ENCODE data around the gene CCSER2. TPM values are rescaled to one million over a fixed set of nuclear protein-coding genes. Genes with fewer than 3 reads are reported as not detected.

CCSER2 gene
- polyA plus RNA-seq, 1 donor (not counting 4 experiments of a cell fraction or from before 2014, with no cell fraction given): 26.7 TPM

GRCh38 chr10:84460520-84460919, 132.1 kb downstream of the CCSER2 start:
- dilution Hi-C loops (cut with MboI; ENCODE audit: extremely low pct_ligation_motif_present, low sequenced_read_pairs): no loop called here
- H3K9me3 ChIP-seq (ENCODE audit: control insufficient read depth, low read depth, low read length): no peaks in the 10 kb centered on the region

GRCh38 chr10:84469470-84469869, 141.1 kb downstream of the CCSER2 start:
- no peak overlapping the region for H2AFZ ChIP-seq (ENCODE audit: control insufficient read depth, low read length)
- H3K36me3 ChIP-seq (ENCODE audit: control insufficient read depth in 2 of 2, extremely low read depth in 1 of 2, insufficient read depth in 2 of 2, low read length in 2 of 2): peaks cover 0 to 5% of the 10 kb centered on the region in 2 experiments
- no peak overlapping the region for H3K4me3 ChIP-seq (ENCODE audit: control insufficient read depth in 2 of 3, extremely low read depth in 1 of 3, insufficient read depth in 2 of 3, low read depth in 1 of 3, low read length in 3 of 3)
- FAIRE-seq (no peak), DNase-seq (ENCODE audit: low read depth, low spot score) (no peak)
- H3K79me2 ChIP-seq (ENCODE audit: control insufficient read depth, insufficient read depth, low read length): no peaks in the 10 kb centered on the region
- H3K27me3 ChIP-seq (ENCODE audit: control insufficient read depth, extremely low read depth, insufficient read depth, low read length): no peaks in the 10 kb centered on the region
- peaks cover 5% of the 10 kb centered on the region for H3K4me1 ChIP-seq (ENCODE audit: control insufficient read depth, extremely low read depth, insufficient read depth, low read length)
- TF ChIP-seq EZH2 (IDR thresholded peaks at IDR 0.05; ENCODE audit: low read length) (no peak), CTCF (optimal IDR thresholded peaks at IDR 0.05 in 1 of 3, IDR thresholded peaks at IDR 0.05 in 1 of 3, conservative IDR thresholded peaks at IDR 0.05 in 1 of 3; ENCODE audit: extremely low read depth in 1 of 3, insufficient read depth in 2 of 3, low read length in 3 of 3) (no peak)
- H3K9ac ChIP-seq (ENCODE audit: control insufficient read depth, extremely low read depth, insufficient read depth, low read length): no peak overlapping the region
- dilution Hi-C loops (cut with MboI; ENCODE audit: extremely low pct_ligation_motif_present, low sequenced_read_pairs): no loop called here
- peak overlapping the region; percentile 30 for H3K4me2 ChIP-seq (ENCODE audit: control insufficient read depth, extremely low read depth, insufficient read depth, low read depth, low read length)
- H3K9me3 ChIP-seq (ENCODE audit: control insufficient read depth, low read depth, low read length): no peaks in the 10 kb centered on the region
- H4K20me1 ChIP-seq (ENCODE audit: control insufficient read depth, extremely low read depth, insufficient read depth, low read length): no peaks in the 10 kb centered on the region
- H3K9me1 ChIP-seq (ENCODE audit: control insufficient read depth, extremely low read depth, insufficient read depth, low read length): no peaks in the 10 kb centered on the region
- H3K27ac ChIP-seq (ENCODE audit: control insufficient read depth, insufficient read depth, low read length): no peak overlapping the region

More at GRCh38 chr10:84460520-84460919, 132.1 kb downstream of the CCSER2 start:
- TF ChIP-seq EZH2 (IDR thresholded peaks at IDR 0.05; ENCODE audit: low read length): no peak
- no peak for TF ChIP-seq CTCF (optimal IDR thresholded peaks at IDR 0.05 in 1 of 3, IDR thresholded peaks at IDR 0.05 in 1 of 3, conservative IDR thresholded peaks at IDR 0.05 in 1 of 3; ENCODE audit: extremely low read depth in 1 of 3, insufficient read depth in 2 of 3, low read length in 3 of 3)
- Histone ChIP-seq H4K20me1 (ENCODE audit: control insufficient read depth, extremely low read depth, insufficient read depth, low read length) (no peaks in the 10 kb centered on the region), H3K9ac (ENCODE audit: control insufficient read depth, extremely low read depth, insufficient read depth, low read length) (no peak overlapping the region), H3K79me2 (ENCODE audit: control insufficient read depth, insufficient read depth, low read length) (no peaks in the 10 kb centered on the region), H3K36me3 (ENCODE audit: control insufficient read depth in 2 of 2, extremely low read depth in 1 of 2, insufficient read depth in 2 of 2, low read length in 2 of 2) (peaks cover 3 to 8% of the 10 kb centered on the region in 2 experiments), H3K4me3 (ENCODE audit: control insufficient read depth in 2 of 3, extremely low read depth in 1 of 3, insufficient read depth in 2 of 3, low read depth in 1 of 3, low read length in 3 of 3) (no peak overlapping the region), H3K9me1 (ENCODE audit: control insufficient read depth, extremely low read depth, insufficient read depth, low read length) (no peaks in the 10 kb centered on the region), H3K27ac (ENCODE audit: control insufficient read depth, insufficient read depth, low read length) (no peak overlapping the region), H3K4me1 (ENCODE audit: control insufficient read depth, extremely low read depth, insufficient read depth, low read length) (no peaks in the 10 kb centered on the region), H2AFZ (ENCODE audit: control insufficient read depth, low read length) (no peak overlapping the region), H3K27me3 (ENCODE audit: control insufficient read depth, extremely low read depth, insufficient read depth, low read length) (no peaks in the 10 kb centered on the region), H3K4me2 (ENCODE audit: control insufficient read depth, extremely low read depth, insufficient read depth, low read depth, low read length) (no peak overlapping the region)
- no peak for FAIRE-seq
- DNase-seq (ENCODE audit: low read depth, low spot score): no peak
